Tibial nerve (tissue), 3 donors: ENCODE results near the gene UACA.

ENCODE experiments used
- CTCF ChIP-seq, 5 experiments: fragments of 200-600 bp in 3 of 5; fragments of 450-650 bp in 2 of 5; sonication (generic) in 3 of 5; IDR thresholded peaks; one replicate each; pipeline ENCODE4 v1.5.1; 2016 to 2019; ENCODE audit warnings: antibody characterized with exemption in 5 of 5, mild to moderate bottlenecking in 3 of 5, moderate library complexity in 2 of 5
- POLR2A ChIP-seq, 2 donors: fragments of 450-650 bp; IDR thresholded peaks; one replicate each; pipeline ENCODE4 v1.6.1; 2017; ENCODE audit warnings: antibody characterized with exemption in 2 of 2, mild to moderate bottlenecking in 2 of 2, moderate library complexity in 2 of 2

GRCh38 chr15:70702584-70702983 is 60.8 kb downstream of the UACA start:
- TF ChIP-seq CTCF (IDR thresholded peaks at IDR 0.05), result no peak
- TF ChIP-seq POLR2A (IDR thresholded peaks at IDR 0.05), result no peak
